Kidney (tissue), 14 donors: Measurements from ENCODE around the gene GRIA3. TPM values are rescaled to one million over a fixed set of nuclear protein-coding genes. Genes with fewer than 3 reads are reported as not detected.
A peak's percentile ranks its signal among the peaks of the same experiment; 100 is the strongest.

Source experiments
- DNase-seq, 5 donors: peaks; one replicate each; pipeline ENCODE4 v3.0.0-alpha.2; 2013 to 2020
- FAIRE-seq: peaks from 2 replicates; lab custom pipeline; 2012; peaks lifted over from hg19 to GRCh38; lab: Jason Lieb, UNC
- H3K27ac ChIP-seq, 2 donors: one replicate each; pipeline ENCODE4 v1.7.0; 2013; ENCODE audit warnings: low read depth in 2 of 2, low read length in 2 of 2, inconsistent platforms in 1 of 2
- H3K27me3 ChIP-seq: one replicate; pipeline ENCODE4 v1.7.1; 2013; ENCODE audit warnings: low read length, inconsistent platforms; ENCODE audit not compliant: control insufficient read depth, insufficient read depth
- H3K36me3 ChIP-seq, 3 donors: one replicate each; pipeline versions ENCODE4 v1.7.0 to v1.7.1; 2013; ENCODE audit warnings: low read length in 3 of 3, control low read depth in 1 of 3, inconsistent platforms in 1 of 3; ENCODE audit not compliant: insufficient read depth in 3 of 3, control insufficient read depth in 2 of 3
- H3K4me1 ChIP-seq, 3 donors: one replicate each; pipeline versions ENCODE4 v1.7.0 to v1.7.1; 2013; ENCODE audit warnings: low read length in 3 of 3, inconsistent platforms in 1 of 3, low read depth in 1 of 3; ENCODE audit not compliant: control insufficient read depth in 2 of 3, insufficient read depth in 2 of 3
- H3K4me3 ChIP-seq, 3 donors: one replicate each; pipeline versions ENCODE4 v1.7.0 to v1.8.1; 2013; ENCODE audit warnings: low read length in 3 of 3, control low read depth in 1 of 3, inconsistent platforms in 1 of 3
- H3K9ac ChIP-seq, 3 donors: one replicate each; pipeline versions ENCODE4 v1.7.0 to v1.7.1; 2013; ENCODE audit warnings: low read length in 3 of 3, control low read depth in 1 of 3, inconsistent platforms in 1 of 3
- H3K9me3 ChIP-seq, 3 donors: one replicate each; pipeline versions ENCODE4 v1.7.0 to v1.7.1; 2013; ENCODE audit warnings: low read length in 3 of 3, control low read depth in 1 of 3, inconsistent platforms in 1 of 3; ENCODE audit not compliant: control insufficient read depth in 2 of 3, insufficient read depth in 1 of 3
- intact Hi-C: fragments of 100-400 bp; cut with DNase I; formaldehyde crosslinking; loops from one replicate; pipeline ENCODE4 v1.11.1; 2022
- polyA plus RNA-seq: library from polyadenylated mRNA; stranded (reverse); fragments of 350-450 nt; fragmentation: Illumina TruSeq; extraction: RNeasy Lipid Tissue Mini Kit (QIAGEN cat#74804); gene quantifications from one replicate; pipeline ENCODE4 v1.2.3, GENCODE V29; 2014; ENCODE audit warnings: low read depth, low replicate concordance; ENCODE audit not compliant: insufficient read depth
- total RNA-seq: library from RNA; stranded (reverse); fragmentation: NEBNext Ultra II Directional; extraction: Animal tissue kit (Norgen Biotek cat#: 25700); gene quantifications from one replicate; pipeline ENCODE4 v1.2.1, GENCODE V29; 2021
- TF ChIP-seq, protein P1 (sequence below): IDR thresholded peaks from 3 replicates; pipeline ENCODE4 v1.5.1; 2012; ENCODE audit warnings: mild to moderate bottlenecking, moderate library complexity, borderline replicate concordance; ENCODE audit not compliant: insufficient read depth; ENCODE audit errors: extremely low read depth
- donor health status: control.
- donor health status: control.
- donor health status: control.
- donor health status: control.
- donor health status: control.
- donor health status: DM: yes; HTN: yes; CAD: no.
- donor health status: Normal renal cell carcinoma (clear cell type).

The GRIA3 gene
- total and polyA plus RNA-seq, 2 donors from 2014 or later = 1.4 to 5.8 TPM

DNA sequence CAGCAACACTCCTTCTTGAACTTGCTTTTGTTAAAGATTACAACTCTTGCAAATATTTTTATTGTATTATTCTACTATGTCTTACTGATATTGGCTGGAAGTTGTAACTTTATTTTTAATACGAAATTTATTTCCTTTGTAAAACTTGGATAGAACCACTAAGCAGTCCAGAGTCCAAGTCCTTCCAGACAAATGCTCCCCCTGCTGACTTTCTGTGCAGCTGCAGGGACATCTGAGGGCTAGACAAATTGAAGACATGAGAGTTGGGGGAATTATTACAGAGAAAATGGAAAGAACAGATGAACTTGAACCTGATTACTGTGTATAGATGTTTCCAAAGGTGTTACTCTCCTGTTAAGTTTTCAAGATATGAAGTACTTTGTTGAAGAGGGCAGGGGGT lies 238.8 kb downstream of the GRIA3 start:
- Histone ChIP-seq H3K4me3 (no peak overlapping the region), H3K9ac (no peak overlapping the region), H3K9me3 (no peaks in the 10 kb centered on the region), H3K4me1 (no peaks in the 10 kb centered on the region), H3K36me3 (no peaks in the 10 kb centered on the region), H3K27ac (no peak overlapping the region), H3K27me3 (no peaks in the 10 kb centered on the region)
- FAIRE-seq = peak; percentile 97
- DNase-seq = peak in 3 of 5 donors; percentile 21 to 52 (median 26)
- TF ChIP-seq, protein P1, sequence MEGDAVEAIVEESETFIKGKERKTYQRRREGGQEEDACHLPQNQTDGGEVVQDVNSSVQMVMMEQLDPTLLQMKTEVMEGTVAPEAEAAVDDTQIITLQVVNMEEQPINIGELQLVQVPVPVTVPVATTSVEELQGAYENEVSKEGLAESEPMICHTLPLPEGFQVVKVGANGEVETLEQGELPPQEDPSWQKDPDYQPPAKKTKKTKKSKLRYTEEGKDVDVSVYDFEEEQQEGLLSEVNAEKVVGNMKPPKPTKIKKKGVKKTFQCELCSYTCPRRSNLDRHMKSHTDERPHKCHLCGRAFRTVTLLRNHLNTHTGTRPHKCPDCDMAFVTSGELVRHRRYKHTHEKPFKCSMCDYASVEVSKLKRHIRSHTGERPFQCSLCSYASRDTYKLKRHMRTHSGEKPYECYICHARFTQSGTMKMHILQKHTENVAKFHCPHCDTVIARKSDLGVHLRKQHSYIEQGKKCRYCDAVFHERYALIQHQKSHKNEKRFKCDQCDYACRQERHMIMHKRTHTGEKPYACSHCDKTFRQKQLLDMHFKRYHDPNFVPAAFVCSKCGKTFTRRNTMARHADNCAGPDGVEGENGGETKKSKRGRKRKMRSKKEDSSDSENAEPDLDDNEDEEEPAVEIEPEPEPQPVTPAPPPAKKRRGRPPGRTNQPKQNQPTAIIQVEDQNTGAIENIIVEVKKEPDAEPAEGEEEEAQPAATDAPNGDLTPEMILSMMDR = peak; percentile 63
- intact Hi-C loops = no loop called here

DNA sequence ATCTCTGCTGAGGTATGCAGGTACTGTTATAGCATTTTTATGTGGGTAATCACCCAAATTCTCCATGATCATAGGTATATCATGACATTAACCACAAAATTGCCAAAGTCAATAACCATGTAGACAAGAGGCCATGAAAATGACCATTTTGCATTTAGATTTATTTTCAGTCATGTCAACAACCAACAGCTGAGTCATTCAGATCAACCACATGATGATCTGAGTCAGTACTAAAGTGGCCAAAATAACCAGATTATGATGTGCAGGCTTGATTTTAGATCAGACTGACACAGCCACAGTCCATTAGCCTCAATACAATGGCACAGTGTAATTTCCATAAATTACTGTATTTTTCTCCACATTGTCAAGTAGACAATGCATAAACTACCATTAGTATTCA lies 240.5 kb downstream of the GRIA3 start:
- H3K9me3 ChIP-seq = no peaks in the 10 kb centered on the region
- no peaks in the 10 kb centered on the region for H3K4me1 ChIP-seq
- FAIRE-seq (no peak), DNase-seq (no peak)
- TF ChIP-seq, protein P1 = no peak
- H3K27ac ChIP-seq = no peak overlapping the region
- no peak overlapping the region for H3K4me3 ChIP-seq
- H3K27me3 ChIP-seq = no peaks in the 10 kb centered on the region
- no peaks in the 10 kb centered on the region for H3K36me3 ChIP-seq
- intact Hi-C loops = no loop called here
- H3K9ac ChIP-seq = no peak overlapping the region

DNA sequence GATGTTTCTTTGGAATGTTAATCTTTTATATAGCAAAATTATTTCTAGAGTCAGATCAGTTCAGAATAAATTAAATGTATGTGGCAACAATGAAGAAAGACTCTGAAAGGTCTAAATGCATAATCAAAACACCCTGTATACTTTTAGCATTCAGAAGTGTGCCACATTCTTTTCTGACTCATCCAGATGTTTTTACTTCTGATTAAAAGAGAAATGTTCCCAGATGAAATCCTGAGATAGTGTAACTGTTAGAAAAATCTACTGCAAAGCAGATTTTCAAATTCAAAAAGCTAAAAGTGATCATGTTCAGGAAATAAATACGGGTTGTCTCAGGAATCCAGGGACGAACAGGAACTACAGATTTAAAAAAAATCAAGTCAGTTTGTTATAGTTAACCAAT lies 241.4 kb downstream of the GRIA3 start:
- FAIRE-seq (no peak), DNase-seq (no peak)
- intact Hi-C loops = no loop called here
- H3K9ac ChIP-seq = no peak overlapping the region
- TF ChIP-seq, protein P1 = no peak
- H3K36me3 ChIP-seq = no peaks in the 10 kb centered on the region
- H3K27ac ChIP-seq = no peak overlapping the region
- no peak overlapping the region for H3K4me3 ChIP-seq
- H3K27me3 ChIP-seq = no peaks in the 10 kb centered on the region
- no peaks in the 10 kb centered on the region for H3K9me3 ChIP-seq
- H3K4me1 ChIP-seq = no peaks in the 10 kb centered on the region

DNA sequence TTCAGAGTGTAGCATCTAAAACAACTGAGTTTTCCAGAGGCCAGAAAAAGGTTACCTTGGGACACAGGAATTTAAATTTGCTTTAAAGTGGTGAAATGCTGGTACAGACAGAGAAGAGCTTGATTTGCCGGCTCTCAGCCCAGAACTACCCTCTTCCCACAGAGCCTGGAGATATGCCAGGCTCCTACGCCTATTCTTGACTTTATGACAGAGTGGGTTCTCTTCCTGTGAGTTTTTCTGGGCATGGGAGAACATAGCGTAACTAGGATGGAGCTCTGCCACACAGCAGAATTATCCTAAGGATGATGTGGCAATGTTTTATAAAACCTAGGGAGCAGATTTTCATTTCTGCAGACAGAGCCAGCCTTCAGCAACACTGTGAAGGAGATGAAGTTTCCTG lies 241.8 kb downstream of the GRIA3 start:
- no peaks in the 10 kb centered on the region for H3K36me3 ChIP-seq
- H3K9ac ChIP-seq = no peak overlapping the region
- no peak for FAIRE-seq
- H3K4me1 ChIP-seq = no peaks in the 10 kb centered on the region
- no peaks in the 10 kb centered on the region for H3K9me3 ChIP-seq
- no peak overlapping the region for H3K4me3 ChIP-seq
- H3K27me3 ChIP-seq = no peaks in the 10 kb centered on the region
- TF ChIP-seq, protein P1 = no peak
- DNase-seq = no peak
- intact Hi-C loops = no loop called here
- no peak overlapping the region for H3K27ac ChIP-seq
